ENCODE measurements around the gene TMEM50B.
"Not testable (repeated sequence)": the region's sequence is repeated elsewhere in the genome, so short reads cannot be mapped to it uniquely, and the experiment has no call there.

Gene TMEM50B

GRCh38 chr21:33478182-33478581, 1.6 kb downstream of the TMEM50B start:
- DNase-seq (ENCODE audit: low read depth), result no peak

- no peak for DNase-seq (ENCODE audit: low read depth)
Measured at GRCh38 chr21:33477066-33477465, 2.7 kb downstream of the TMEM50B start.

GRCh38 chr21:33473344-33473743, 6.4 kb downstream of the TMEM50B start:
- DNase-seq (ENCODE audit: low read depth), result no peak

GRCh38 chr21:33470701-33471100, 9.1 kb downstream of the TMEM50B start:
- no peak for DNase-seq (ENCODE audit: low read depth)

- DNase-seq (ENCODE audit: low read depth), result not testable (repeated sequence)
Measured at GRCh38 chr21:33469183-33469582, 10.6 kb downstream of the TMEM50B start.

- no peak for DNase-seq (ENCODE audit: low read depth)
Measured at GRCh38 chr21:33461538-33462250, 18.1 kb downstream of the TMEM50B start.

- no peak for DNase-seq (ENCODE audit: low read depth)
Measured at GRCh38 chr21:33458861-33459260, 20.9 kb downstream of the TMEM50B start.

- DNase-seq (ENCODE audit: low read depth), result no peak
Measured at GRCh38 chr21:33455686-33456446, 23.9 kb downstream of the TMEM50B start.

- no peak for DNase-seq (ENCODE audit: low read depth)
Measured at GRCh38 chr21:33452362-33452761, 27.4 kb downstream of the TMEM50B start.

GRCh38 chr21:33451634-33452071, 28.1 kb downstream of the TMEM50B start:
- peak; percentile 27 for DNase-seq (ENCODE audit: low read depth)

- DNase-seq (ENCODE audit: low read depth), result no peak
Measured at GRCh38 chr21:33449616-33450015, 30.2 kb downstream of the TMEM50B start.

GRCh38 chr21:33446620-33447019, 33.2 kb downstream of the TMEM50B start:
- not testable (repeated sequence) for DNase-seq (ENCODE audit: low read depth)

GRCh38 chr21:33444499-33444898, 35.3 kb downstream of the TMEM50B start:
- DNase-seq (ENCODE audit: low read depth), result no peak

- no peak for DNase-seq (ENCODE audit: low read depth)
Measured at GRCh38 chr21:33443194-33443593, 36.6 kb downstream of the TMEM50B start.

GRCh38 chr21:33441489-33442477, 38.0 kb downstream of the TMEM50B start:
- peak; percentile 58 for DNase-seq (ENCODE audit: low read depth)

- no peak for DNase-seq (ENCODE audit: low read depth)
Measured at GRCh38 chr21:33437140-33437539, 42.6 kb downstream of the TMEM50B start.

GRCh38 chr21:33434770-33435360, 44.9 kb downstream of the TMEM50B start:
- DNase-seq (ENCODE audit: low read depth), result peak; percentile 95

GRCh38 chr21:33433425-33434114, 46.2 kb downstream of the TMEM50B start:
- DNase-seq (ENCODE audit: low read depth), result no peak

GRCh38 chr21:33433001-33433400, 46.8 kb downstream of the TMEM50B start:
- DNase-seq (ENCODE audit: low read depth), result no peak

- no peak for DNase-seq (ENCODE audit: low read depth)
Measured at GRCh38 chr21:33432496-33432895, 47.3 kb downstream of the TMEM50B start.

- no peak for DNase-seq (ENCODE audit: low read depth)
Measured at GRCh38 chr21:33430858-33431257, 48.9 kb downstream of the TMEM50B start.

Measured in iris pigment epithelial cell (primary cell).